Endothelial cell of umbilical vein (primary cell): Measurements from ENCODE around the gene PDE4B. TPM values are rescaled to one million over a fixed set of nuclear protein-coding genes. Genes with fewer than 3 reads are reported as not detected.
A peak's percentile ranks its signal among the peaks of the same experiment; 100 is the strongest.

Experiments
- BruUV-seq: library from RNA; stranded (reverse); fragments of 400-500 nt; replicated peaks from 2 replicates; lab custom pipeline; 2021; lab: Mats Ljungman, UMichigan
- CTCF ChIA-PET: fragments of 300-600, 350-600 bp; sonication (Branson Sonifier 250); formaldehyde crosslinking; loops from one replicate; lab custom pipeline; 2021; ENCODE audit warnings: antibody characterized with exemption, inconsistent platforms; lab: Charles Lee
- POLR2A ChIA-PET: fragments of 300-600, 350-600 bp; sonication (Branson Sonifier 250); formaldehyde crosslinking; loops from one replicate; lab custom pipeline; 2021; ENCODE audit warnings: antibody characterized with exemption, inconsistent platforms; lab: Charles Lee
- DNase-seq: peaks from one replicate; pipeline ENCODE4 v3.0.0-alpha.2; 2011; ENCODE audit warnings: low read depth, low spot score
- FAIRE-seq: peaks from 2 replicates; lab custom pipeline; 2011; peaks lifted over from hg19 to GRCh38; lab: Jason Lieb, UNC
- H2AFZ ChIP-seq: 2 replicates; pipeline ENCODE4 v1.6.0; 2012; ENCODE audit warnings: low read depth, low read length, control low read depth, inconsistent platforms
- H3K27ac ChIP-seq: 2 replicates; pipeline ENCODE4 v1.5.1; 2011; ENCODE audit warnings: low read depth, mild to moderate bottlenecking, control low read depth, low read length, moderate library complexity; ENCODE audit not compliant: insufficient read depth
- H3K27me3 ChIP-seq, 2 experiments: 2 replicates each; pipeline versions ENCODE4 v1.6.0 to v1.6.1; 2011; ENCODE audit warnings: low read length in 2 of 2, mixed read lengths in 1 of 2; ENCODE audit not compliant: control insufficient read depth in 2 of 2, insufficient read depth in 2 of 2
- H3K36me3 ChIP-seq, 2 experiments: 2 replicates in 1 of 2; 3 replicates in 1 of 2; pipeline ENCODE4 v1.5.1; 2011; ENCODE audit warnings: low read length in 2 of 2, mild to moderate bottlenecking in 1 of 2, moderate library complexity in 1 of 2; ENCODE audit not compliant: control insufficient read depth in 2 of 2, insufficient read depth in 2 of 2; ENCODE audit errors: extremely low read depth in 1 of 2
- H3K4me1 ChIP-seq: 3 replicates; pipeline ENCODE4 v1.5.1; 2011; ENCODE audit warnings: mild to moderate bottlenecking, low read length; ENCODE audit not compliant: control insufficient read depth, insufficient read depth; ENCODE audit errors: extremely low read depth
- H3K4me2 ChIP-seq: 2 replicates; pipeline ENCODE4 v1.6.1; 2011; ENCODE audit warnings: low read length, control low read depth, mixed read lengths; ENCODE audit not compliant: insufficient read depth
- H3K4me3 ChIP-seq, 3 experiments: fragments of 200-600 bp in 1 of 3; sonication (generic), shearing (Covaris generic) in 1 of 3; replicated peaks in 1 of 3; 2 replicates each; pipeline ENCODE4 v1.5.1; 2011 to 2016; ENCODE audit warnings: control low read depth in 3 of 3, low read length in 3 of 3, mild to moderate bottlenecking in 2 of 3, inconsistent platforms in 1 of 3, low read depth in 1 of 3, moderate library complexity in 1 of 3; ENCODE audit not compliant: insufficient read depth in 1 of 3
- H3K79me2 ChIP-seq: 2 replicates; pipeline ENCODE4 v1.6.0; 2012; ENCODE audit warnings: low read length, inconsistent platforms; ENCODE audit not compliant: control insufficient read depth, insufficient read depth
- H3K9ac ChIP-seq: replicated peaks from 2 replicates; pipeline ENCODE3; 2011; ENCODE audit warnings: low read length, control low read depth; ENCODE audit not compliant: insufficient read depth; ENCODE audit errors: extremely low read depth
- H3K9me1 ChIP-seq: replicated peaks from 3 replicates; pipeline ENCODE4 v1.6.0; 2011; ENCODE audit warnings: mild to moderate bottlenecking, low read length; ENCODE audit not compliant: control insufficient read depth, insufficient read depth; ENCODE audit errors: extremely low read depth
- H3K9me3 ChIP-seq: replicated peaks from 2 replicates; pipeline ENCODE4 v1.5.1; 2012; ENCODE audit warnings: low read length, inconsistent platforms; ENCODE audit not compliant: control insufficient read depth, insufficient read depth
- H4K20me1 ChIP-seq: replicated peaks from 2 replicates; pipeline ENCODE3; 2011; ENCODE audit warnings: mild to moderate bottlenecking, low read length; ENCODE audit not compliant: control insufficient read depth, insufficient read depth; ENCODE audit errors: extremely low read depth
- EZH2 ChIP-seq: IDR thresholded peaks from 2 replicates; pipeline ENCODE4 v1.6.1; 2012; ENCODE audit warnings: borderline replicate concordance, low read depth, mild to moderate bottlenecking, moderate library complexity, low read length, inconsistent platforms; ENCODE audit not compliant: severe bottlenecking
- FOS ChIP-seq: IDR thresholded peaks from 2 replicates; pipeline ENCODE4 v1.6.1; 2011; ENCODE audit warnings: mild to moderate bottlenecking, low read length, moderate library complexity, borderline replicate concordance; ENCODE audit not compliant: insufficient read depth
- JUN ChIP-seq: IDR thresholded peaks from 2 replicates; pipeline ENCODE4 v1.6.1; 2011; ENCODE audit warnings: borderline replicate concordance, low read depth; ENCODE audit not compliant: insufficient read length, insufficient read depth
- dilution Hi-C: fragments of 300-500 bp; cut with MboI; formaldehyde crosslinking; loops from one replicate; pipeline ENCODE4 v1.15.0; 2019; ENCODE audit warnings: low sequenced_read_pairs; ENCODE audit not compliant: extremely low pct_ligation_motif_present
- intact Hi-C: fragments of 100-400 bp; cut with micrococcal nuclease; formaldehyde crosslinking; loops from one replicate; pipeline ENCODE4 v1.10.0; 2022
- polyA plus RNA-seq, 4 experiments: library from polyadenylated mRNA; depleted of rRNA in 3 of 4; stranded (reverse) in 3 of 4; unstranded in 1 of 4; fragments of >200 nt; gene quantifications; 2 replicates each; pipeline versions ENCODE4 v1.2.1 to v1.2.3, GENCODE V29; 2011 to 2012; ENCODE audit warnings: missing spikeins in 1 of 4
- total RNA-seq: library from RNA; stranded (reverse); gene quantifications from 2 replicates; pipeline ENCODE4 v1.2.3, GENCODE V29; 2021

The PDE4B gene
- total and polyA plus RNA-seq, 2 donors (not counting 3 experiments of a cell fraction or from before 2014, with no cell fraction given): 63.5 to 69.8 TPM

- POLR2A ChIA-PET: no interaction called here
Measured at GRCh38 chr1:65791801-65792668, 660 bp upstream of the PDE4B start.

GRCh38 chr1:65793359-65793732 is 651 bp downstream of the PDE4B start:
- intact Hi-C loops: loop anchor here (10.0 kb wide), 1 partner anchor 369 kb away; the partner anchor contains the start of genes LEPR and LEPROT
- TF ChIP-seq FOS: no peak
- peak; percentile 72 for TF ChIP-seq EZH2
- BruUV-seq: no TSS peak
- ChIA-PET CTCF (interaction anchor here (1.6 kb wide), 1 partner anchor 18 kb away, joined by 7 read pairs; no protein-coding TSS in a partner anchor), POLR2A (no interaction called here)
- FAIRE-seq (no peak), DNase-seq (no peak)
- Histone ChIP-seq H3K79me2 (no peaks in the 10 kb centered on the region), H2AFZ (peak overlapping the region; percentile 69), H3K9me1 (no peaks in the 10 kb centered on the region), H3K4me3 (peak overlapping the region in 2 of 3 experiments; percentile 22 to 24), H3K9ac (no peak overlapping the region), H4K20me1 (no peaks in the 10 kb centered on the region), H3K27ac (no peak overlapping the region), H3K4me1 (peaks cover 13% of the 10 kb centered on the region), H3K4me2 (peak overlapping the region; percentile 57), H3K9me3 (no peaks in the 10 kb centered on the region), H3K36me3 (no peaks in the 10 kb centered on the region), H3K27me3 (peaks cover 20 to 39% of the 10 kb centered on the region in 2 experiments)
- dilution Hi-C loops: no loop called here

More at GRCh38 chr1:65791801-65792668, 660 bp upstream of the PDE4B start:
- Histone ChIP-seq H2AFZ (peak overlapping the region; percentile 69), H3K4me2 (peak overlapping the region; percentile 57), H3K36me3 (no peaks in the 10 kb centered on the region), H3K9me1 (no peaks in the 10 kb centered on the region), H3K9ac (no peak overlapping the region), H3K27me3 (peaks cover 20 to 39% of the 10 kb centered on the region in 2 experiments), H3K4me3 (peak overlapping the region; percentile 22 to 57 (median 24)), H3K4me1 (peaks cover 13% of the 10 kb centered on the region), H3K27ac (no peak overlapping the region), H3K79me2 (no peaks in the 10 kb centered on the region), H3K9me3 (no peaks in the 10 kb centered on the region), H4K20me1 (no peaks in the 10 kb centered on the region)
- intact Hi-C loops (loop anchor here (10.0 kb wide), 1 partner anchor 367 kb away; the partner anchor contains the start of genes LEPR and LEPROT), dilution Hi-C loops (no loop called here)
- CTCF ChIA-PET: interaction anchor here (1.3 to 1.6 kb wide), 2 partner anchors 20 to 36 kb away, joined by 3 to 7 read pairs; no protein-coding TSS in a partner anchor
- no peak for FAIRE-seq
- no peak for DNase-seq
- no peak for TF ChIP-seq JUN
- no TSS peak for BruUV-seq
